Progenitor cell of endocrine pancreas (in vitro differentiated cells): ENCODE data around the gene S1PR4. TPM values are rescaled to one million over a fixed set of nuclear protein-coding genes. Genes with fewer than 3 reads are reported as not detected.

Experiments
- DNase-seq: peaks from one replicate; pipeline ENCODE4 v3.0.0; 2021; ENCODE audit warnings: low spot score; ENCODE audit not compliant: unreplicated experiment
- H3K27ac Mint-ChIP-seq: 2 replicates; pipeline ENCODE4 v1.8.0; 2021; ENCODE audit warnings: mild to moderate bottlenecking, moderate library complexity, mixed read lengths
- H3K27me3 Mint-ChIP-seq: 2 replicates; pipeline ENCODE4 v1.8.0; 2021; ENCODE audit warnings: mixed read lengths
- H3K36me3 Mint-ChIP-seq: 2 replicates; pipeline ENCODE4 v1.8.0; 2022; ENCODE audit warnings: mixed read lengths; ENCODE audit not compliant: insufficient read depth
- H3K4me1 Mint-ChIP-seq: 2 replicates; pipeline ENCODE4 v1.8.0; 2021; ENCODE audit warnings: low read depth, mixed read lengths
- H3K4me3 Mint-ChIP-seq: 2 replicates; pipeline ENCODE4 v1.8.0; 2021; ENCODE audit warnings: low read depth, mild to moderate bottlenecking, moderate library complexity, mixed read lengths
- H3K9me3 Mint-ChIP-seq: 2 replicates; pipeline ENCODE4 v1.8.0; 2021; ENCODE audit warnings: low read depth, mixed read lengths
- total RNA-seq: library from RNA; stranded (reverse); gene quantifications from 2 replicates; pipeline ENCODE4 v1.2.1, GENCODE V29; 2021
- TF ChIP-seq, protein P1 (sequence below): fragments of 200-600 bp; sonication (generic); IDR thresholded peaks from one replicate; pipeline ENCODE4 v1.5.0; 2021; ENCODE audit warnings: antibody characterized with exemption, mild to moderate bottlenecking; ENCODE audit not compliant: unreplicated experiment

S1PR4 gene
- total RNA-seq, 1 donor from 2014 or later, result not detected

DNA sequence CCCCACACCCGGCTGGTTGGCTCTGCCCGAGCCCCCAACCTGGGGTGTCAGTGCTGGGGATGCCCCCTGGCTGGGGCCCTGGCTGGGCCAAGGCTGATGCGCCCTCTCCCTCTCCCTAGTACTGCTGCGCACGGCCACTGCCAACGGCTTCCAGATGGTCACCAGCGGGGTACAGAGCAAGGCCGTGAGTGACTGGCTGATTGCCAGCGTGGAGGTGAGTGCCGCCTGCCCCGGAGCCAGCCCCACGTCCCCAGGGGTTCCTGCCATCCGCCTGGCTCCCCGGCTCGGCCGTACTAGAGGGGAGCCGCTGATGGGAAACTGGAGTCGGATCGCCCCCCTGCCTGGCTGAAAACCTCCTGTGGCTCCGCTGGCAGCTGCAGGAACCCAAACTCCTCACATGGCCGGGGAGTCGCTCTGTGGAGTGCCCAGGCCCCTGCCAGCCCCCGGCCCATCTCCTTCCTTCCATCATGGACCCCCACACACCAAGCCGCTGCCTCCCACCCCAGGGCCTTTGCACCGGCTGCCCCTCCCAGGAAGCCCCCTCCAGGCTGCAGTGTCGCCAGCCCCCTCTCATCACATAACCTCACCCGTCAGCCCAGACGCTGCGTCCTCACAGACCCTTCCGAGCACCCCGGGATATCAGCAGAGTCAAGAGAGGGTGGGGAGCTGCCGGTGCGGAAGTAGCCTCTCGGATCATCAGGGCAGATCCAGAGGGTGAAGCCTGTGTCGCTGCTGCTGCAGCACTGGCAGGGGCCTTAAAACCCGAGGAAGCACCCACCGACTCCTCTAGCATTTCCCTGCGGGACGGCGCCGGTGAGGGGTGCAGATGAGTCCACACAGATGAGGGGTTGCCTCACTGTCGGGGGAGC is 17.7 kb downstream of the S1PR4 start:
- Mint-ChIP-seq H3K27me3 (no peaks in the 10 kb centered on the region), H3K4me3 (no peak overlapping the region), H3K36me3 (peaks cover 7% of the 10 kb centered on the region), H3K4me1 (no peaks in the 10 kb centered on the region), H3K9me3 (no peaks in the 10 kb centered on the region), H3K27ac (no peak overlapping the region)
- no peak for DNase-seq
- TF ChIP-seq, protein P1, sequence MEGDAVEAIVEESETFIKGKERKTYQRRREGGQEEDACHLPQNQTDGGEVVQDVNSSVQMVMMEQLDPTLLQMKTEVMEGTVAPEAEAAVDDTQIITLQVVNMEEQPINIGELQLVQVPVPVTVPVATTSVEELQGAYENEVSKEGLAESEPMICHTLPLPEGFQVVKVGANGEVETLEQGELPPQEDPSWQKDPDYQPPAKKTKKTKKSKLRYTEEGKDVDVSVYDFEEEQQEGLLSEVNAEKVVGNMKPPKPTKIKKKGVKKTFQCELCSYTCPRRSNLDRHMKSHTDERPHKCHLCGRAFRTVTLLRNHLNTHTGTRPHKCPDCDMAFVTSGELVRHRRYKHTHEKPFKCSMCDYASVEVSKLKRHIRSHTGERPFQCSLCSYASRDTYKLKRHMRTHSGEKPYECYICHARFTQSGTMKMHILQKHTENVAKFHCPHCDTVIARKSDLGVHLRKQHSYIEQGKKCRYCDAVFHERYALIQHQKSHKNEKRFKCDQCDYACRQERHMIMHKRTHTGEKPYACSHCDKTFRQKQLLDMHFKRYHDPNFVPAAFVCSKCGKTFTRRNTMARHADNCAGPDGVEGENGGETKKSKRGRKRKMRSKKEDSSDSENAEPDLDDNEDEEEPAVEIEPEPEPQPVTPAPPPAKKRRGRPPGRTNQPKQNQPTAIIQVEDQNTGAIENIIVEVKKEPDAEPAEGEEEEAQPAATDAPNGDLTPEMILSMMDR, result no peak

DNA sequence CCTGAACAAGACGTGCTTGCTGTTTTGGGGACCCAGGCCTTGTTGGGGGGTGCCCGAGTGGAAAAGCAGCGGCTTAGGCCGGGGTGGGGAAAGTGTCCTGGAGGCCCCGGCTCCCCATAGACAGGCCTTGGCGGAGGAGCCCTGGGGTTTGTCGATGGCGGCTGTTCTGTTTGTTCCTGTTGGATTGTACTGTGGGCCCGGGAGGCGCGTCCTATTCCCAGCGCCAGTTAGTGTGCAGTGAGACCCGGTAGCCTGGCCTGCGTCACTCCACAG is 18.3 kb downstream of the S1PR4 start:
- Mint-ChIP-seq H3K4me3 (no peak overlapping the region), H3K36me3 (peaks cover 7% of the 10 kb centered on the region), H3K4me1 (no peaks in the 10 kb centered on the region), H3K27ac (no peak overlapping the region), H3K27me3 (no peaks in the 10 kb centered on the region), H3K9me3 (no peaks in the 10 kb centered on the region)
- no peak for DNase-seq
- TF ChIP-seq, protein P1, result no peak

DNA sequence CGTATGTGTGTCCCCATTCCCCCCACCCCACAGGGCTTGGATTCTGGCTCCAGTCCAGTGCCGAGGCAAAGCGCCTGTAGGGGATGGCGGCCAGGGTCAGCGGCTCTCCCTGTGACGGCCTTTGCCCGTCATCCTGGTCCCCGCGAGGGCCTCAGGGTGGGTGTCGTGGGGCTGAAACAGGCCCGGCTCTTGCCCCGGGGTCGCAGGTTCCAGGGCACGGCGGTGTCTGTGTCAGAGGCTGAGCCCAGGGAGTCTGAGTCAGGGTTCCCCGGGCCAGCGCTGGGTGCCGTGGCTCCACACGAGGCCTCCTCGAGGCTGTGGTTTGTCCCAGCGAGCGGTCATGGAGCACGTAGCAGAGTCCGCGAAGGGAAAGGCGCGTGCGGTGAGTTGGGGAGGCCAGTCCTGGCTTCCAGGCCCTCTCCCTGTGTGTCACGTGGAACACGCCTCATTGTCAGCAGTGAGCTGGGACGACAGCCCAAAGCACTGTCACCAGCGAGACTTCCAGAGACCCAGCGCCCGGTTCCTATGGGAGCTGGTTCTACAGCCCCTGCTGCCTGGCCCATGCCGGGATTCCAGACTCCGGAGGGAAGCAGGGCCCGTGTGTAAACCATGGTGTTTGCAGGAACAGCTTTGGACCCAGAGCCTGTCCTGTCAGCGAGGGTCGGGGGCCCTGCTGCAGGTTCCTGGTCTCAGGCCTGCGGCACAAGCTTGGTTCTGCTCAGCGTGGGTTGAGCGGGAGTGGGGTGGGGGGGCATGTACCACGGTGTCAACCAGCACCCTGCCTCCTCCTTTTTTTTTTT is 20.5 kb downstream of the S1PR4 start:
- Mint-ChIP-seq H3K27me3 (no peaks in the 10 kb centered on the region), H3K36me3 (peaks cover 4% of the 10 kb centered on the region), H3K27ac (no peak overlapping the region), H3K4me1 (no peaks in the 10 kb centered on the region), H3K4me3 (no peak overlapping the region), H3K9me3 (no peaks in the 10 kb centered on the region)
- TF ChIP-seq, protein P1, result no peak
- DNase-seq, result no peak

DNA sequence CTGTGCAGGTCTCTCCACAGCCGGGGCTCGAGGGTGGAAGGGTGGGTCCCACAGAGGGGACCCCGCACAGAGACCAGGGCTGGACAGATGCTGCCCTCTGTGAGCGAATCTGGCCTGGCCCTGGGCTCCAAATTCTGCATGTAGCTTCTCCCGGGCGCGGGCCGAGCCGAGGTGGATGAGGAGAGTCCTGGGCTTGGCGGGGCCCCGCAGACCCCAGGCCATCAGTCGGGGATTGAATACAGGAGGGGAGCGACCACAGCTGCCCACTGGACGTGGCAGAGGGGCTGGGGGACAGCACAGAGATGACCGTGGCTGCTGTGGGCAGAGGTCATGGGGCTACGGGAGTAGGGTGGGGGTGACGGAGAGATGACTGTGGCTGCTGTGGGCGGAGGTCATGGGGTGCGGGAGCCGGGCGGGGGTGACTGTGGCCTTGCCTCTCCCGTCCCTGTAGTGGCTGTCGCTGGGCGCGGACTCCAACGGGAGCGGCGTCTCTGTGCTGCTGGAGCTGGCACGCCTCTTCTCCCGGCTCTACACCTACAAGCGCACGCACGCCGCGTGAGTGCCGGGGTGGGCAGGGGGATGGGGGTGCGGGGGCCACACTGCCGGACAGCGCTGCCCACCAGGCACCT is 22.6 kb downstream of the S1PR4 start:
- Mint-ChIP-seq H3K9me3 (no peaks in the 10 kb centered on the region), H3K4me1 (no peaks in the 10 kb centered on the region), H3K4me3 (no peak overlapping the region), H3K27ac (no peak overlapping the region), H3K36me3 (no peaks in the 10 kb centered on the region), H3K27me3 (no peaks in the 10 kb centered on the region)
- TF ChIP-seq, protein P1, result no peak
- DNase-seq, result no peak

DNA sequence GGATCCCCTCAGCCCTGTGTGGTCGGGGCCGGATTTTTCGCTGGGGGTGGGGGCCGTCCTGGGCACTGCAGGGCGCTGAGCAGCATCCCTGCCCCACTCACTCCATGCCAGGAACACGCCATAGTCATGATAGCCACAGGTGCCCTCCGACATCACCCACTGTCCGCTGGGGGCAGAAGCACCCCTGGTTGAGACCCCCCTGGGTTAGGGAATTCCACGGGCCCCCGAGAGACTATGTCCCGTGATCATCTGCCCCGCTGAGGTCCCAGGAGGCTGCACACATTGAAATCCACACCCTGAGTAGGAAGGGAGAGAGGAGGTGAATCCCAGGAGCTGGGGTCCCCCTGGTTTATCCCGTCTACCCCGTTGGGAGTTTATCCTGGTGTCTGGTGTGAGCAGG is 23.3 kb downstream of the S1PR4 start:
- Mint-ChIP-seq H3K9me3 (no peaks in the 10 kb centered on the region), H3K27me3 (no peaks in the 10 kb centered on the region), H3K4me1 (no peaks in the 10 kb centered on the region), H3K27ac (no peak overlapping the region), H3K36me3 (no peaks in the 10 kb centered on the region), H3K4me3 (no peak overlapping the region)
- TF ChIP-seq, protein P1, result no peak
- DNase-seq, result no peak
